Adipose tissue (tissue), 3 donors: Measurements from ENCODE around the gene UBL5. TPM values are rescaled to one million over a fixed set of nuclear protein-coding genes. Genes with fewer than 3 reads are reported as not detected.
"Not testable (repeated sequence)": the region's sequence is repeated elsewhere in the genome, so short reads cannot be mapped to it uniquely, and the experiment has no call there.

ENCODE experiments used
- H3K27ac ChIP-seq: one replicate; pipeline ENCODE4 v1.5.1; 2013; ENCODE audit warnings: low read depth, low read length
- WGBS, 3 donors: extraction: QIAGEN DNeasy Blood & Tissue Kit; methylation state at CpG; one replicate each; pipeline ENCODE4 v1.1.7; 2013; 5-methylcytosine and 5-hydroxymethylcytosine counted together
- polyA plus RNA-seq, 3 donors: library from polyadenylated mRNA; stranded (reverse); fragments of 200-250 nt; gene quantifications; one replicate each; pipeline ENCODE4 v1.2.3, GENCODE V29; 2013
- donor health status: healthy with polysubstance abuse.
- donor health status: Bipolar disorder and iron deficiency.
- donor health status: healthy.

The UBL5 gene
- 100 to 1,000 TPM; 276 to 718 (median 639) TPM for polyA plus RNA-seq

DNA sequence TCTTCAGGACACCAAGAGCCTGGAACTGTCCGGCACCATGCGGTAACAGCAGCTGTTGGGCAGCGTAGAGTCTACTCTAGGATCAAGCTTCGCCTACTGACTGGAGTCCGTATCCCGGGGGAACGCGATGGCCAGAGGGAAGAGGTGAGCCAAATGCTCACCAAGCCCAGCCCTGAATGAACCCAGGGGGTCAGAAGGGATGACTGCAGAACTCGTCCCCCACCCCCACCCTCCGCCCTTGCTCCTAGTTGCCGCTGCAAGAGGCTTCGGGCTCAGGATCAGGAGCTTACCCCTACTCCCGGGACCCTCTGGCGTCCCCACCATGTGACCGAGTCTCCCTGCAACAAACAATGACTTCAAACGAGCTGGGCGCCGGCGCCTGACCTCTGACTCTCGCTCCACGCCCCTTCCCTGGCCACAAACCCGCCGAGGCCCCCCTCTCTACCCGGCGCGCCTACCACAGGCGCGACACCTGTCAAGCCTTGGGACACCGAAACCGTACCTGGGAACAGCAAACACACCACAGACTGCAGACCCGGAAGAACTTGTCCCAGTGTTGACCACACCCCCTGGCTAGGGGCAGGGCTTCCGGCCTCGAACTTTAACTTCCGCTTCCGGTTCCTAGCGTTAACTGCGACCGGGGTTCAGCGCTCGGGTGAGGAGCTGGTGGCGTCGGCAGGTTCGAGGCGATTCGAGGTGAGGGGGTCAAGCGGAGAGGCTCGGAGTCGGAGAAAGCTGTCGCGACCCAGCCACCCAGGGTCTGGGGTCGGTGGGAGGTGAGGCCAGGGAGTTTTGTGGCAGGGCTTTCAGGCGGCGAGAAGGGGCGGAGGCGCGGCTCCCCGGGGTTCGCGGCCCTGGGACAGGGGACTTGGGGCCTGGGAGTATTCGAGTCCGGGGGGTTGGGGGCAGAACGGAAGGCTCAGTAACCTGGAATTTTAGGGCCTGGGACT, at the start of gene UBL5:
UBL5 (plus strand) TSS at position 630 of the 950 bp plus-strand sequence. CDS start 420 bp downstream, outside the sequence.
- 0 to 1% (median 0%) methylated on average over 62 of the region's 62 CpGs for WGBS, 3 donors

DNA sequence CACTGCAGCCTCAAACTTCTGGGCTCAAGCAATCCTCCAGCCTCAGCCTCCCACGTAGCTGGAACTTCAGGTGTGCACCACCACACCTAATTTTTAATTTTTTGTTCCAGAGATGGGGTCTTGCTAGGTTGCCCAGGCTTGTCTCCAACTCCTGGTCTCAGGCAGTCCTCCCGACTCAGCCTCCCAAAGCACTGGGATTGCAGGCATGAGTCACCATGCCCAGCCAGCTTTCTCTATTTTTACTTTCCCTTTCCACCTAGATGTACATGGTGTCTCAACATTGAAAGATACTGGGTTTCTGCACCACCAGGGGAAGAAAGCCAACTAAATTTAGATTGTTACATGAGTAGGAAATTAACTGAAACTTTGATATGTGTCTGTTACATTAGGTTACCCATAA, 45.4 kb upstream of the UBL5 start:
- WGBS, 3 donors, result 91 to 93% (median 92%) methylated on average over 2 of the region's 2 CpGs
- no peak overlapping the region for H3K27ac ChIP-seq

More for the DNA sequence above, at the start of gene UBL5:
- no peak within 1 kb of the TSS for H3K27ac ChIP-seq

- WGBS, 3 donors, result 74 to 88% (median 86%) methylated on average over 6 of the region's 6 CpGs
These were observed 43.6 kb upstream of the UBL5 start for GRCh38 chr19:9784163-9784496.

GRCh38 chr19:9785367-9786331, 42.1 kb upstream of the UBL5 start:
- H3K27ac ChIP-seq, result peak overlapping the region; percentile 88
- WGBS, 3 donors, result 1 to 2% (median 2%) methylated on average over 72 to 74 of the region's 74 CpGs

More at GRCh38 chr19:9784163-9784496, 43.6 kb upstream of the UBL5 start:
- H3K27ac ChIP-seq, result not testable (repeated sequence)

DNA sequence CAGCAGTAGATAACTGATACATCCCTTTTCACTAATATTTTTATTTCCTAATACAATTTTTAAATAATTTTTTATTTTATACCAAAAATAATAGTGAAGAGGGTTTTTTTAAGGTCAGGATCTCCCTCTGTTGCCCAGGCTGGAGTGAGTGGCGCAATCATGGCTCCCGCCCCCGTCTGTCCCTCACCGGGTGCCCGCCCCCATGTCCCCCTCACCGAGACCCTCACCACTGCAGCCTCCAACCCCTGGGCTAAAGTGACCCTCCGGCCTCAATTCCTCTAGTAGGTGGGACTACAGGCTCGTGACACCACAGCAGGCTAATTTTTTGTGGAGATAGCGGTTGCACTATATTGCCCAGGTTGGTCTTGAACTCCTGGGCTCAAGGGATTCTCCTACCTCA, 41.4 kb upstream of the UBL5 start:
- WGBS, 3 donors, result 44 to 50% (median 46%) methylated on average over 9 of the region's 9 CpGs
- peak overlapping the region; percentile 88 for H3K27ac ChIP-seq

DNA sequence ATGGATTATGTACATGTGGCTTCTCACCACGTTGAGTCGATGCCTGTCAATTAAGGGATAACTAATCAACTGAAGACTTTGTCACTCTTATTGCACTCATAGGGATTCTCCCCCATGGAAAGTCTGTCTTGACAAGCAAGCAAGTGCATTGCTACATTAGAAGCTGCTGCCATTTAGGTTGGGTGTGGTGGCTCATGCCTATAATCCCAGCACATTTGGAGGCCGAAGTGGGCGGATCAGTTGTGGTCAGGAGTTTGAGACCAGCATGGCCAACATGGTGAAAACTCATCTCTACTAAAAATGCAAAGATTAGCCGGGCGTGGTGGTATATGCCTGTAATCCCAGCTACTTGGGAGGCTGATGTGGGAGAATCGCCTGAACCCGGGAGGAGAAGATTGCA, 40.9 kb upstream of the UBL5 start:
- 94 to 96% (median 94%) methylated on average over 8 of the region's 8 CpGs for WGBS, 3 donors

DNA sequence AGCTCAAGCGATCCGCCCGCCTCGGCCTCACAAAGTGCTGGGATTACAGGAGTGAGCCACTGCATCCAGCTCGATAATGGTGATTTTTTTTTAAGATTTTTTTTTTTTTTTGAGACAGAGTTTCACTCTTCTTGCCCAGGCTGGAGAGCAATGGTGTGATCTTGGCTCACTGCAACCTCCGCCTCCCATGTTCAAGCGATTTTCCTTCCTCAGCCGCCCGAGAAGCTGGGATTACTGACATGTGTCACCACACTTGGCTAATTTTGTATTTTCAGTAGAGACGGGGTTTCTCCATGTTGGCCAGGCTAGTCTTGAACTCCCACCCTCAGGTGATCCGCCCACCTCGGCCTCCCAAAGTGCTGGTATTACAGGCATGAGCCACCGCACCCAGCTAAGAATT, 39.1 kb upstream of the UBL5 start:
- WGBS, 3 donors, result 88 to 94% (median 91%) methylated on average over 13 of the region's 13 CpGs

More for the DNA sequence above, 40.9 kb upstream of the UBL5 start:
- no peak overlapping the region for H3K27ac ChIP-seq

DNA sequence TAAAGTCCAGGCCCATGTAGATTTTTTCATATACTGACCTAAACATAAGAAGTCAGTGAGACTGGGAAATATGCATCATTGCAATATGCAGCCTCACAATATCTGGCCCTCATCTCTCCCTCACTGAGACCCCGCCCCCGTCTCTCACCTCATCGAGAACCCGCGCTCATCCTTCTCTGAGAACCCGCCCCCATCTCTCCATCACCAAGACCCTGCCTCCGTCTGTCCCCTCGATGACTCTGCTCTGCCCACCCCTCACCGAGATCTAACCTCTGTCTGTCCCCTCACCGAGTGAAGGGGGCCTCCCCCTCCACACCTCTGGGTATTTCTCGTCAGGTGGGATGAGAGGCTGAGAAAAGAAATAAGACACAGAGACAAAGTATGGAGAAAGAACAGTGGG, 38.7 kb upstream of the UBL5 start:
- no peak overlapping the region for H3K27ac ChIP-seq
- WGBS, 3 donors, result 67 to 77% (median 75%) methylated on average over 11 of the region's 11 CpGs

More for the DNA sequence above, 39.1 kb upstream of the UBL5 start:
- not testable (repeated sequence) for H3K27ac ChIP-seq

DNA sequence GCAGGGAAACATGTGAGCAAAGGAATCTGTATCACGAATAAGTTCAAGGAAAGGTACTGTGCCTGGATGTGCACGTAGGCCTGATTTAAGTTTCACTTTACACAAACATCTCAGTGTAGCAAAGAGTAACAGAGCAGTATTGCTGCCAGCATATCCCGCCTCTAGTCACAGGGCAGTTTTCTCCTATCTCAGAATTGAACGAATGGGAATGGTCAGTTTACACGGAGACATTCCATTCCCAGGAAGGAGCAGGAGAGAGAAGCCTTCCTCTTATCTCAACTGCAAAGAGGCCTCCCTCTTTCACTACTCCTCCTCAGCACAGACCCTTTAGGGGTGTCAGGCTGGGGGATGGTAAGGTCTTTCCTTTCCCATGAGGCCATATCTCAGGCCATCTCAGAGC, 38.1 kb upstream of the UBL5 start:
- H3K27ac ChIP-seq, result not testable (repeated sequence)
- WGBS, 3 donors, result 42 to 46% (median 43%) methylated on average over 5 of the region's 5 CpGs

GRCh38 chr19:9791073-9791367, 36.7 kb upstream of the UBL5 start:
- WGBS, 3 donors, result 74 to 79% (median 74%) methylated on average over 6 of the region's 6 CpGs
- H3K27ac ChIP-seq, result not testable (repeated sequence)

DNA sequence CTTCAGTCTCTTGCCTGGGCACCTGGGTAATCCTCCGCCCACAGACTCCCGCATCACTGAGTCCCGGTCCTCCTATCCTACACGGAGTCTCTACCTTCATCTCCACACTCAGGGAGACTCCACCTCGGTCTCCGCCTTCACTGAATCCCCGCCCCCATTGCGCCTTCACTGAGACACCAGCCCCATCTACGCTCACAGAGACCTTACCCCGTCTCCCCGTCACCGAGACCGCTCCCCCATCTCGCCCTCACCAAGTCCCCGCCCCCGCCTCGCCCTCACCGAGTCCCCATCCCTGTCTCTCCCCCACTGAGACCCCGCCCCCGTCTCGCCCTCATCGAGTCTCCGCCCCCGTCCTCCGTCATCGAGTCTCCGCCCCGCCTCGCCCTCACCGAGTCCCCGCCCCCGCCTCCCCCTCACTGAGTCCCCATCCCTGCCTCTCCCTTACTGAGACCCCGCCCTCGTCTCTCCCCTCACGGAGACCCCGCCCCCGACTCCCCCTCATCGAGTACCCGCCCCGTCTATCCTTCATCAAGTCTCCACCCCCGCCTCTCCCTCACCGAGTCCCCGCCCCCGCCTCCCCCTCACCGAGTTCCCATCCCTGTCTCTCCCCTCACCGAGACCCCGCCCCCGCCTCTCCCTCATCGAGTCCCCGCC, 36.0 kb upstream of the UBL5 start:
- 1 to 2% (median 2%) methylated on average over 35 to 50 of the region's 50 CpGs for WGBS, 3 donors
- no peak overlapping the region for H3K27ac ChIP-seq

DNA sequence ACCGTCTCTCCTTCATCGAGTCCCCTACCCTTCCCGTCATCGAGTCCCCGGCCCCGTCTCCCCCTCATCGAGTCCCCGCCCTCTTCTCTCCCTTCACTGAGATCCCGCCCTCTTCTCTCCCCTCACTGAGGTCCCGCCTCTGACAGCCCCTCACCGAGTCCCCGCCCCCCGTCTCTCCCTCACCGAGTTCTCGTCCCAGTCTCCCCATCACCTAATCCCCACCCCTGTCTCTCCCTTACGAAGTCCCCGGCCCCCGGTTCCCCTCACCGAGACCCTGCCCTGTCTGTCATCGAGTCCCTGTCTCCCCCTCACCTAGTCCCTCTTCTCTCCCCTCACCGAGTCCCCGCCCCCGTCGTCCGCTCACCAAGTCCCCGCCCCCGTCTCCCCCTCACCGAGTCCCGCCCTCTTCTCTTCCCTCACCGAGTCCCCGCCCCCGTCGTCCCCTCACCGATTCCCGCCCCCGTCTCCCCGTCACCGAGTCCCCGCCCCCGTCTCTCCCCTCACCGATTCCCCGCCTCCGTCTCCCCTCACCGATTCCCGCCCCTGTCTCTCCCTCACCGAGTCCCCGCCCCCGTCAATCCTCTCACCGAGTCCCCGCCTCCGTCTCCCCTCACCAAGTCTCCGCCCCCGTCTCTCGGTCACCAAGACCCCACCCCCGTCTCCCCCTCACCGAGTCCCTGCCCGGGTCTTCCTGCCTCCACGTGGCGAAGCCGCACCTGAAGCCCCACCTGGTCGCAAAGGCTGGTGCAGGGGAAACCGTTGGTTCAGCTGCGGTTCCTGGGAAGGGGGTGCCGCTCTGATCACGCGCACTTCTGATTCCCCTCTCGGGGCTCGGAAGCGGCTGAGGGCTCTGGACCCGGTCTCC, 35.3 kb upstream of the UBL5 start:
- H3K27ac ChIP-seq, result peak overlapping the region; percentile 34
- 2 to 3% (median 2%) methylated on average over 62 to 70 of the region's 70 CpGs for WGBS, 3 donors

- WGBS, 3 donors, result 16 to 20% (median 20%) methylated on average over 24 to 36 of the region's 36 CpGs
- peak overlapping the region; percentile 34 for H3K27ac ChIP-seq
These were observed 34.6 kb upstream of the UBL5 start for GRCh38 chr19:9793071-9793591.

- no peak overlapping the region for H3K27ac ChIP-seq
- WGBS, 3 donors, result 30 to 48% (median 39%) methylated on average over 6 of the region's 6 CpGs
These were observed 31.5 kb upstream of the UBL5 start for GRCh38 chr19:9796113-9796773.

GRCh38 chr19:9797871-9798270, 29.8 kb upstream of the UBL5 start:
- 79 to 84% (median 83%) methylated on average over 5 of the region's 5 CpGs for WGBS, 3 donors
- H3K27ac ChIP-seq, result no peak overlapping the region

- H3K27ac ChIP-seq, result no peak overlapping the region
These were observed 28.6 kb upstream of the UBL5 start for GRCh38 chr19:9799162-9799561.

- WGBS, 3 donors, result 93 to 94% (median 94%) methylated on average over 10 of the region's 10 CpGs
These were observed 25.7 kb upstream of the UBL5 start for GRCh38 chr19:9801976-9802375.

More at GRCh38 chr19:9801976-9802375, 25.7 kb upstream of the UBL5 start:
- H3K27ac ChIP-seq, result no peak overlapping the region
